GM19238 (cell line): ENCODE data around the gene MAML3.

Experiments
- DNase-seq: peaks from one replicate; pipeline ENCODE4 v3.0.0; 2011; ENCODE audit warnings: low spot score; ENCODE audit not compliant: insufficient read length

MAML3 gene

DNA sequence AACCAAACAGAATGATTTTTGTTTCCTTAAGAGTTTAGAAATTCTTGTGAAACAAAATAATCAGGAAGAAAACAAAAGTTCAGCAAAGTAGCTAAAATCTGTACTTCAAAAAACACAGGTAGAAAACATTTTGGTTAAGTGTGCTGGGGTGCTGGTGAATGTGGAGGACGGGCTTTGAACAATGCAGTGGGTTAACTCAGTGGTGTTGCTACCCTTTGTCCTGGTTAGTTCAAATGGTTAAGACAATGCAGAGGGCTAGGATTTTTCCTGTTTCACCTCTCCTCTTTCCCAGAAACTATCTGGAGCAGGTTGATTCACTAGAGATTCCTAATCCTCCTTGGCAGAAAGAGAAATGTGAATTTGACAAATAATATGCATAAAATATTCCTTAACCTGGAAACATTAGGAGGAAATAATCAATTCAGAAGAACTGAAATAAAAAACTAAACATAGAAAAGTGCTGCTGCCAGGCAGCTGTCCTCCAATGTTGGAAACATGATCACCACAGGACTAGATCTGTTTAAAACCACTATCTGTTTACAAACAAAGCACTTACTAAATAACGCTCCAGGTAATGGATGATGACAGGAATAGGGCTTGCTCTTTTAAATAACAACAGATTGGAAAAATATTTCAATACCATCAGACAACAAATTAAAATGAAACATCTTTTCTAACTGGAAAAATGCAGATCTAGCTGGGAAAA lies 148.9 kb downstream of the MAML3 start:
- no peak for DNase-seq

DNA sequence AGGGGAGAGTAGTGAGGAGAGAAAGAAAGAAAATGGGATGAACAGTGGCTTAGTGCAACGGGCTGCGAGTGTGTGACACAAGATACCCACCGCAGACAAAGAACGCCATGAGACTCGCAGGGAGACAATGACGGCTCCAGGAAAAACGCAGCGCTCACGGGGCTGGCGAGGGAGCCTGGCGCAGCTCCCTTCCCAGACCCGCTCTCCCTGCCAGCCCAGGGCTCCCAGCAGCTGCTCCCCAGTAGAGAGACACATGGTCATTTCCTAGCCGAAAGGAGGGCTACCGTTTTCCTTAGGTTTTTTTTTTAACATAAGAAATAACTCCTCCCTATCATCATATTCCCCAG lies 149.5 kb downstream of the MAML3 start:
- no peak for DNase-seq

DNA sequence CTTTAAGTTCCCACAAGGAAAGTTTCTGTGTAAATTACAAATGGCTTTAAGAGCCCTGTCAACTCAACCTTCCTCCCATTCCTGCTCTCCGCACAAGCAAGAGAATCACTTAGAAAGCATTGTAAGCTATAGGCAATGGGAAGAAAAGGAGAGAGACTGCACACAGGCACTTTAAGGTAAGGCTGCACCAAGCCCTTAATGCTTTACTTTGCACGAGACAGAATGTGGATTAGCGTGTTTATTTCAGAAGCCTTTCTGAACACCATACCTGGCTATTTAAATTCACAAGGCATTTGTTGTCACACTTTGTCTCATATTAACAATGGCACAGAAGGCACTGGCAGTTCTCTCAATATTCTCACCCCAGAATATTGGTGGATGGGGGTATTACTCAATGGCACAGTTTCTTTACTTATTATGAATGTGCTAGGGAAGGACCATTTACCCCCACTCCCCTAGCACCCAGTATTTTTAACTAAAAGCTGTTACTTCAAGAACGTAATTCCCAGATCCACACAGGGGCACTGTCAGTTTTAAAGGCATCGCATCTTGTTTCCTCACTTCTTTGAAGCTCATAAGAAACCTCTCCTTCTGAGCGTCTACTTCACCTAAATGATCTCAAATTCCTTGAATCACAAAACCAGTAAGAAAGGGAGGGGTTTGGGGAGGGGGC lies 150.0 kb downstream of the MAML3 start:
- DNase-seq = no peak

DNA sequence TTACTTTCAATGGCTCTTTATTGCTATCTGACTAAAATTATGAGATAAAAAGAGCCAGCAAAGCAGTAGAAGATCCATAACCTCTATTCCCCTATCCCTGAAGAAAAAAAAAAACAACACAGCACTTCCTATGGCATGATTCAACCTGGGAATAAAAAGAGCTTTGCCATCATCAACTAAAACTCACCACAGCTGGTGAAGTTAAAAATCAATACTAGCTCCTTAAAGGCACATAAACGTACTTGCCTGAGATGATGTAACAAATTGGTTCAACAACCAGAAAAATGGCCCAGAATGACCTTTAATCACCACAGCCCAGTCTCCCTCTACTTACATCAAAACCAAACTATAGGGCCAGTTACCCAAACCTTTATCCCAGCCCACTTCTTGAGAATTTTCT lies 153.8 kb downstream of the MAML3 start:
- DNase-seq = no peak

DNA sequence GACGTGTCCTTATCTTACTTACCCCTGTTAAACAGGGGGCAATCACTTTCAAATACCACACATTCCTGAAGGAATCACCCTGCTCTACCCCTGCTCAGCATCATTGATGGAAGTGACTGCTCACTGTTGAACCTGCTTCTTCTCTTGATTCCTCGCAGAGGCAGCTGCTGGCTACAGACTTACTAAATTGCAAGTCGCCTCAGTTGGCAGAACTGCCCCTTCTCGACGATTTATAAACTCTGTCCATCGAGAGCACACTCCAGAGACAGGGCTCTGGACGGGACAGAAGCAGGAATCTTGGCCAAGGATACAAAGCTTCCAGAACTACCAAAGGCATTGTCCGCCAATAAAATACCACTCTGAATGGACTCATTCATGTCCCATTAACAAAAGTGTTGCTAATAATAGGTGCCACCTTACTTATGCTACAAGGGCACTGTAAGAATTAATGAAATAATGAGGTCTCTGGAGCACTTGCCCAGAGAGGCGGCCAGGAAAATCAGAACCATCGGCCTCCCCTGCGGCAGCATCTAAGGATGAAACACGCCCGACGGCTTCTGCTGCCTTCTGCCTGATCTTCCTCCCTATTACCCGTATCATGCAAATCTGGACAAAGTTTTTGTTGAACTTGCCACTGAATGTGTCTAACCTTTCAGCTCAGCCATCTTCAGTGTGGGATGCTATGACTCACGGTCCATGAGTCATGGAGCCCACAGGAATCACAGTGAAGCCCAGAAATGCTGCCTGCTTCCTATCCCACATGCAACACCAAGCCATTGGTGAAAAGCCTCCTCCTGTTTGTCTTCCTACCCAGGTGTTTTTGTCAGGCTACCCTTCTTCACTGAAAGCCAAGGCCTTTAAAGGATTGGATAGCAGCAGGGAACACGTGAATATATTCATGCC lies 164.9 kb downstream of the MAML3 start:
- no peak for DNase-seq

DNA sequence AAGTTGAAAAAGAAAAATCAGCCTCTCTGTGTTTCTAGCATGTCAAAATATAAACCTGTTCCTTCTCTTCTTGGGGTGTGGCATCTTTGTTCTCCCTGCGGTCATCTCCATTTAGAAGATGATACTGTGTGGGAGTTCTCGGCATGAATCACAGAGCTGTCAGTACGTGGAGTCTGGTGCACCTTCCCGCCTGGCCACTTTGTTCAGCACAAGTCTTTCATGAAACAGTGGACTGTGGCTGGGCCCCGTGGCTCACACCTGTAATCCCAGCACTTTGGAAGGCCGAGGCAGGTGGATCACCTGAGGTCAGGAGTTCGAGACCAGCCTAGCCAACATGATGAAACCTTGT lies 166.5 kb downstream of the MAML3 start:
- no peak for DNase-seq

DNA sequence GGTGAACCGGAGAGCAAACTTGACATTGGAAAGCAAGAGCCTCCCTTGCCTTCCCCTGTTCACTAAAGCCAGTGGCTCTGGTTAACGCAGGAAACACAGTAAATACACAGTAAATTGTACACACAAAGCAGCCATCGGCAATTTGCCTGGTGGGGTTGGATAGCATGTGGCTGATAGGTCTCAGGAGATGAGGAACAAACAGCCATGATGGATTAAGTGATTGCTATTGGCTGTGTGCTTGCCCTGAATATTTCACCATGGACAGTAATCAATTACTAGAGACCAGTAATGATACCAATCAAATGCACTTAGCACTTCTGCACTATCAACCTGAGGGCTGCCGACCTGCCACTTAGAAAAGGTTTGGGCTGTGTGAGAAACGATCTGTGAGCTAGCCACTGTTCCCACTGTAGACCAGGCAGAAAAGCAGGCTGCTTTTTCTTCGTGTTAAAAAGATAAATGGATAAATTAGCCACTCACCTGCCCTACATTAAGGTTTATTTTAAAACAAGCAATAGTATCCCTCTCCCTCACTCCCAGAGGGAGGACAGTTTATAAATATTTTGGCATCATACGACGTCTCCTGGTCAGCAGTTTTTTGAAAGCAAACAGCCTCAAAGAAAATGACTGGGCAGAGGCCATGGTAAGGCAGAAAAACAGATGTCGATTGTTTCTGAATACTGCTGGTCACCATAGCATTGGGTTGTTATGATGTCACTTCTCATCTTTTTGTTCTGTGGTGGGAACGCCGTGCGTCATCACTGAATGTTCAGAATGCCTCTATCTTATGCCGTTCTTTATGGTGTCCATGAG lies 167.1 kb downstream of the MAML3 start:
- DNase-seq = no peak

DNA sequence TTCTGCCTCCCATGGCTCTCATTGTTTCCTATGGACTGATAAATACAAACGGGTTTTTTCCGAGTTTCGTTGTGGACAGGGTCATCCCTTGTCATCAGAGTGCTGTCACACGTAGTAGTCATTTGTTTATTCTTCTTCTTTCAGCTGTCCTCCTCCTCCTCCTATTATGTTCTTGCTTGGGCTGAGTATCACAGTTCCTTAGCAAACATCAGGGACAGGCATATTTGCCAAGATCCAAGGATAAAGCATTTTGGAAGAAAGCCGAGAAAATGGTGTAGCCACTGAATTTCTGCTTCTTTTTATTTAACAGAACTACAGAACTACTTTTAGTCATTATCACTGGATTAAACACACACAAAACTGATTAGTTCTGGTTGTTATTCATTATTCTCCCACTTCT lies 167.9 kb downstream of the MAML3 start:
- no peak for DNase-seq

DNA sequence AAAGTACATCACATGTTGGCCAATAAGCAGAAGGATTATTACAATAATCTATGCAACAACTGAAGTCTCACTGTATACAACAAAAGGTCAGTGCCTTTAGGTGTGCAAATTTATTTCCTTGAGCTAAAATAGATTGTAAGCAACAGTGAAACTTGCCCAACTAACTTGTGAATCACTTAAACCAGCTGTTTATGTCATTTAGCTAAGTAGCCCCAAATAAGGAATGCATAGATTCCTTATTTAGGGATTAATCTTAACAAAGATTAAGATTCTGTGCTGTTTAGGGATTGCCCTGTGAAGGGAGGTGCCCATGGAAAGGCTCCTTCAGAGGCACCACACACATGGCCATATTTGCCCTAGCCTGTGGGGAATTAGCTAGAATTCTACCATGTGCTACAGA lies 168.6 kb downstream of the MAML3 start:
- DNase-seq = no peak

DNA sequence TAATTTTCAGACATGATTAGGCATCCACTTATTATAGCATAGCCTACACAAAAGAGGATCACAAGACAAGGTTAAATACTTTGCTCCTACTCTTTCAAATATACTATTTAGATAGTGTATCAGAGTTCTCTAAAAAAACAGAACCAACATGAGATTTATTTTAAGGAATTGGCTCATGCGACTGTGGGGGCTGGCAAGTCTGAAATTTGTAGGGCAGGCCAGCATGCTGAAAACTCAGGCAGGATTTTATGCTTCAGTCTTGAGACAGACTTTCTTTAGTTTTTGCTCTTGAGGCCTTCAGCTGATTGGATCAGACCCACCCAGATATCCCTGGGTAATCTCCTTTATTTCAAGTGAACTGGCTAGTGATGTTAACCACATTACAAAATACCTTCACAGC lies 169.5 kb downstream of the MAML3 start:
- DNase-seq = no peak

DNA sequence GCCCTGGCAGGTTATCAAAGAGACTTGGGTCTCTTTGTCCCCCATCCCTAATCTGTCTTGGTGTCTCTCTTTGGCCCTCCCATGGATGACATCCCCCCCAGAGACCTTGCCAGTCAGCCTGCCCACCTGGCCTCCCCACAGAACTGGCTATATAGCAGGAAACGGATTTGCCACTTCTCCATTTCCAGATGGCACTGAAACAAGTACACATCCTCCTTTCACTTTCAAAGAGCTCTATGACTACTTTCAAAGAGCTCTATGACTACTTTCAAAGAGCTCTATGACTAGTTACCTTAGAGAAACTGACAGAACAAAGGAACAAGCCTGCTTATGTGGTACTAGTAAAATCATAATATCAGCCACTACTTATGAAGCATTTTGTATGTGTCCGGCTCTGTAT lies 175.3 kb downstream of the MAML3 start:
- peak; percentile 36 for DNase-seq

DNA sequence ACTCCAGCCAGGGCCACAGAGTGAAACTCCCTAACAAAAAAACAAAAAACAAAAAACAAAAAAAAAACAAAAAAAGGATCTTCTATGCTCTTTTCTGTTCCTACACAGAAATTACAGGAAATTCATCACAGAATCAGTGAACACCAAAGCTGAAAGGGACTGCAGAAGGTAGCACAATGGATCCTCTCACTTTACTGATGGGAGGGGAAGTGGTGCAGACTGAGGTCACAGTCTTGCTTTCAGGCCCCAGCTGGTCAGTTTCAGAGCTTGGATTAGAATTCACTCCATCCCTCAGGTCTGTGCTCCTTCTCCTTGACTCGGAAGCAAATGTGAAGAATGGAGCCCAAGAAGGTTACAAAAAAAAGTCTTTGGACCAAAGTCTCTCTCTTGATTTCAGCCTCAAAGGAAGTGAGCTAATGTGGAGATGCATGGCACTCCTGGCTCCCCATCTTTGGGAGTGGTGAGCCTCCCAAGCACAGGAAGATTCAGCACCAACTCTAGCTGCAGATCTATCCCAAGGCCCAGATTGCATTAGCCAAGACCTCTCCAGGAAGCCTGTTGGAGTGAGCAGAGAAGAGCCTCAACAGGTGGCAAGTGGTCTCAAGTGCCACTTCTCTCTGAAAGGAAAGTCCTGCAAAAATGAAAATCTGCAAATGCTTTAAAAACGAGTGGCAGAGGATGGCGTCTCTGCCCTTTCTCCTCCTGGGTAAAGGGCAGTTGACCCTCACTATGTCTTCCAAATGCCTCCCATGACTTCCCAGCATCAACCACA lies 176.0 kb downstream of the MAML3 start:
- no peak for DNase-seq

DNA sequence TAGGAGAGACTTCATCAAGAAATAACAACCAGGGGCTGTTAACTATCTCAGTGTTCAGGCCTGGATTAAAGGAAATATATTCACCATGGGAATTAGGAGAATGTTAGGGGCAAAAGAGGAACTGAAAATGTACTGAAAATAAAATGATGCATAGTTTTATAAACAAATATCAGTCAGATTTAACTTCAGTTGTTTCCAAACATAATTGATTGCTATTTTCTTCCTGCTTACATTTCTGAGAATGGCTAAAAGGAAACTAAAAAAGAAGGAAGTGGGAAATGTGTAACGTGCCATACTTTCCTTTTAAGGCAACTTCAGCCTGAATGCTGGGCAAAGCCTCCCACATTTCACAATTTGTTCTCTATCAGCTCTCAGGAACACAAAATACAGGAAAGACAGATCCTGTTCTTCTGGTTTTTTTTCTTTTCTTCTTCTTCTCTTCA lies 178.1 kb downstream of the MAML3 start:
- no peak for DNase-seq

DNA sequence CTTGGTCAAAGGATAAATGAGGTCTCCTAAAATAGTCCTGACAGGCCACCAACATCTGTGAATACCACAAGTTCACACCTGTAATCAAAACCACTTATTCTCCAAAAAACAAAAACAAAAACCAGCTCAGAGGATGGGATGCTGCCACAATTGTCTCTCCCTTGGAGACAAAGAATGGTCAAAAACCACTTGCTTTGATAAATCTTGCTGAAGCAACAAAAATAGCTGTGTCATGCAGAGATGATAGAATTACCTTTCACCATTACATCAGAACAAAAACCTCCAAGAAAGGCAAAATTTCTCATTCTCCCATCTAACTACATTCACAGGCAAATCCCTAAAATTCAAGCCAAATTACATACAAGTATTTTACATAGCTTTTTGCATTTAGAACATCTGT lies 180.4 kb downstream of the MAML3 start:
- DNase-seq = no peak

DNA sequence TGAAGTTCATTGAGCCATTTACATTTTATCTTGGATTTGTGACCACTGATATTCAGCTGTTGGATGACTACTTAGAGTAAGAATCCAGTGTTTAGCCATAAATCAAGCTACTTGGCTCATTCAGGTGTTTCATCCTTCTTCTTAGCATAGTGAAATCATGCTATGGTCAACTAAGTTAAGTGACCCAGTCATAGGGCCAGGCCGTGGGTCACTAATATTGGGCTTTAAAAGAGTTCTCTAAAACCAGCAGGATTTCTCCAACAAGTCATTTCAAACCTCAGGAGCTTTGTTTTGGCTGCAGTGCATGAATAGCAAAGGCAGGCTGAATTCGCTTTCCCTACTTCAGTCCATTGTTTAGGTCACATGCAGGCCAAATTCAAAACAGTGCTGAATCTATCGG lies 181.0 kb downstream of the MAML3 start:
- DNase-seq = no peak

DNA sequence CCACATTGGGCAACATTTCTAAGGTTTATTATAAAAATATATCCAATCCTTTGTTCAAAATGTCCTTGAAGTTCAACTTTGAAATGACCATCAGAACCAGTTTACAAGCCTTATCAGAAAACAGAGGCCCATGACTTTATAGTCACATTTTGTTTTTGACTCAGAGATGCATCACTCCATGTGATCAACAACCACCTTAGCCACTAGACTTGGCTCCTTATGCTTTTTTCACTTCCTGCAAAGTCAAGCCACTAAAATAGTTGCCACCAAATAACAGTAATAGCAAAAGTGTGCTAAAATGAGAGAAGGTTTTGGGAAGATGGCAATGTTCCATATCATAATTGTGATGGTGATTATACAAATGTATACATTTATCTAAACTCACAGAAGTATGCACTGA lies 181.7 kb downstream of the MAML3 start:
- DNase-seq = no peak

DNA sequence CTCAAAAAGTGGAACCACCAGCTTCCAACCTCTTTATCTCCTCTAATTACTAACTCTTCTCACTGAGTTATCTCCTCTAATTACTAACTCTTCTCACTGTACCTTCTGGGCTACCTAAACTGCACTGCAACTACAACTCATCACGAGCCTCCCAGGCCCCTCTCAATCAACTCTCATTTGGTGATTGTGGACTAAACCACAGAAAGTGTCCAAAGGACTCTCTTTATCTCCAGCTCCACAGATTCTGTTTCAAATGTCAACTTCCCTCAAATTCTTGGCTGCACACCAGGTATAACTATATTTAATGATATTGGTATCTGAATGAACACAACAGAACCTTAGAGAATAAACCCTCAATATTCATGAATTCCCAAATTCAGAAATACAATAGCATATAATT lies 182.9 kb downstream of the MAML3 start:
- DNase-seq = no peak

DNA sequence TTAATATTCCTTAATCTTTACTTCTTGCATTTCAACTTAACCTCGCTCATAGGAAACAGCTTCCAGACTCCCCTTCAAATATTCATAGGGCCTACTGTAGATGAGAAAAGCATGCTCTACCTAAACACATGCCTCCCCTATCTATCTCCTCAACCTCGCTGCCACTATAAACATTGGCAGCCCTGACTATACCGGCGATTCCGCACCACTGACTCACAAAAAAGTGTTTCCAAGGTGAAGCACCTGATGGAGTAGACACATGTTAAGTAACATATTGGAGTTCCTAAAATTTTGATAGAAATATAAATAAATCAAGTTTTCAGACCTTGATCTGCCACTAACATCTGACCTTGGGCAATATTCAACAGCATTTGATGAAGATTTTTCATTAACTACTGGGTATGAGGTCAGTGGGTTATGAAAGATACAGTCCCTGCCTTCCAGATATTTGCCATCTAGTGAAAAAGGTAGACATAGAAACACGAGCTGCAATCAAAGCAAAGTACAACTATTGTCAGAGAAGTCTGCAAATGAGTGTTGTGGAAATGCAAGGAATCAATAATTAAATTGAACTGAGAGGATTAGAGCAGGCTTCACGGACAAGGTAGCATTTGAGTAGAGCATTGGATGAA lies 184.2 kb downstream of the MAML3 start:
- no peak for DNase-seq

DNA sequence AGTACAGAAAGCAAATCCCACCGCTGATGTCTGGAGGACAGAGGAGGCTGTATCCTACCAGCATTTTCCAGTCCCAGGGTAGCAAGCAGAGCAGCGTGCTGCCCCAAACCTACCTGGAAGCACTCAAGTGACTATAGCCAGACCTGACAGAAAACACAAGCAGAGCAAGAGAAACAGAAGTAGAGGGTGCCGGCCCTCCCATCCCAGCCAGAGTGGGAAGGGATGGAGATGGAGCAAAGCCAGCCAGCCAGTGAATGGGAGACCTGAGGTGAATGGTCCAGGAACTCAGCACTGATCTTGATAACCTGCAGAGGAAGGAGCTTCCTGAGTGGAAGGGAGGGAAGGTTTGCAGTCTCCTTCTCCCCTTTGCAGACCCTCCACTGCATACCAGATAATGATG lies 185.2 kb downstream of the MAML3 start:
- DNase-seq = no peak

DNA sequence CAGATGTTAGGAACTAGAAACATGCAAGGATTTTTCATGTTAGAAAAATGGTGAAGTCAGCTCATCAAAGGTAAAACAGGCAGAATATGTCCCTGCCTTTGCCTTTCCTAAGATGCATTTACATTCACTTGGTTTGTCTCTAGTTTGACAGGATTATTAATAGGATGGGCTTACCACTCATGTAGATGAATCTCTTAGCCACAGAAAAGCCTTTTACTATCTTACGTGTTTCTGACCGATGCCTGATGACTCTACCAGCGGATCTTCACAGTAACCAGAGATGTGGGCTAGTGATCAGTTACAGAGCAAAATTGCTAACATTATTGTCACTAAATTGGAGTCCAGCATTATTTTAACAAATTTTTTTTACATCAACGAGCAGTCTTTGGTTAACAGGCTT lies 187.6 kb downstream of the MAML3 start:
- no peak for DNase-seq
